A549 (cell line): Measurements from ENCODE around the gene EXOSC7. TPM values are rescaled to one million over a fixed set of nuclear protein-coding genes. Genes with fewer than 3 reads are reported as not detected.

Experiments
- ATAC-seq, 2 experiments: fragments of 200-7000 bp in 1 of 2; fragments of >200 bp in 1 of 2; cut with Nextera tagmentation in 1 of 2; cut with Tn5 transposase in 1 of 2; 3 replicates each; pipeline versions ENCODE4 v1.8.0 to v1.9.1; 2018 to 2020; ENCODE audit warnings: mild to moderate bottlenecking in 1 of 2, moderate library complexity in 1 of 2
- CTCF ChIA-PET: fragments of 300-600 bp; sonication (Branson Sonifier 250); formaldehyde crosslinking; extraction: SDS; loops from one replicate; lab custom pipeline; 2021; ENCODE audit warnings: antibody characterized with exemption, inconsistent platforms; lab: Yijun Ruan, JAX
- POLR2A ChIA-PET: fragments of 350-600 bp; formaldehyde crosslinking; extraction: SDS; loops from one replicate; lab custom pipeline; 2021; ENCODE audit warnings: antibody characterized with exemption, inconsistent platforms; lab: Yijun Ruan, JAX
- DNase-seq, 2 experiments: peaks; one replicate each; pipeline versions ENCODE4 v3.0.0 to v3.0.0-alpha.2; 2011 to 2016; ENCODE audit warnings: low read depth in 1 of 2, low spot score in 1 of 2
- FAIRE-seq: peaks from 2 replicates; lab custom pipeline; 2011; peaks lifted over from hg19 to GRCh38; lab: Jason Lieb, UNC
- H3K27ac ChIP-seq, 2 experiments: fragments of >200 bp; sonication (Bioruptor Twin); formaldehyde crosslinking; 3 replicates each; pipeline ENCODE4 v1.5.1; 2016 to 2017
- H3K4me1 ChIP-seq: fragments of >200 bp; sonication (Bioruptor Twin); formaldehyde crosslinking; 3 replicates; pipeline ENCODE4 v1.6.1; 2016
- H3K4me2 ChIP-seq: fragments of >200 bp; sonication (Bioruptor Twin); formaldehyde crosslinking; 3 replicates; pipeline ENCODE4 v1.6.1; 2016
- H3K4me3 ChIP-seq: fragments of >200 bp; sonication (Bioruptor Twin); formaldehyde crosslinking; 3 replicates; pipeline ENCODE4 v1.5.1; 2016
- H3K9me3 ChIP-seq: fragments of >200 bp; sonication (Bioruptor Twin); formaldehyde crosslinking; 3 replicates; pipeline ENCODE4 v1.6.1; 2016
- BCL3 ChIP-seq: fragments of >200 bp; sonication (Bioruptor Twin); formaldehyde crosslinking; IDR thresholded peaks from 3 replicates; pipeline ENCODE4 v1.6.1; 2016
- BHLHE40 ChIP-seq: IDR thresholded peaks from 2 replicates; pipeline ENCODE4 v1.6.1; 2012; ENCODE audit warnings: low read depth, low read length, inconsistent platforms
- CHD4 ChIP-seq: fragments of 200-600 bp; sonication (generic); IDR thresholded peaks from 2 replicates; pipeline ENCODE4 v1.6.1; 2016; ENCODE audit warnings: antibody characterized with exemption, mild to moderate bottlenecking, borderline replicate concordance
- E2F6 ChIP-seq: IDR thresholded peaks from 2 replicates; pipeline ENCODE4 v1.6.1; 2012; ENCODE audit warnings: low read depth, borderline replicate concordance
- EHMT2 ChIP-seq: fragments of 200-600 bp; sonication (generic); IDR thresholded peaks from 2 replicates; pipeline ENCODE4 v1.6.1; 2016; ENCODE audit warnings: antibody characterized with exemption, low read depth, mild to moderate bottlenecking, moderate library complexity
- ESRRA ChIP-seq: fragments of 150-350 bp; IDR thresholded peaks from 2 replicates; pipeline ENCODE4 v1.6.1; 2014; ENCODE audit warnings: mild to moderate bottlenecking, low read length, borderline replicate concordance
- FOSB ChIP-seq: fragments of 250-450 bp; sonication (Bioruptor Pico); IDR thresholded peaks from 2 replicates; pipeline ENCODE4 v1.5.0; 2020; ENCODE audit warnings: mild to moderate bottlenecking, moderate library complexity
- FOSL2 ChIP-seq, 2 experiments: fragments of 450-650 bp in 1 of 2; fragments of >200 bp in 1 of 2; sonication (Bioruptor Twin) in 1 of 2; formaldehyde crosslinking; IDR thresholded peaks; 2 replicates each; pipeline versions ENCODE4 v1.5.0 to v1.6.1; 2016 to 2020; ENCODE audit warnings: mild to moderate bottlenecking in 1 of 2, moderate library complexity in 1 of 2
- GATA3 ChIP-seq: IDR thresholded peaks from 2 replicates; pipeline ENCODE4 v1.6.1; 2012; ENCODE audit warnings: borderline replicate concordance
- HDAC2 ChIP-seq: fragments of 200-600 bp; sonication (generic); IDR thresholded peaks from 2 replicates; pipeline ENCODE4 v1.6.1; 2016
- HEYL ChIP-seq: fragments of 250-450 bp; sonication (Bioruptor Pico); IDR thresholded peaks from 2 replicates; pipeline ENCODE4 v1.8.0; 2021; ENCODE audit warnings: mild to moderate bottlenecking, moderate library complexity
- HOXB13 ChIP-seq: fragments of 250-450 bp; sonication (Bioruptor Pico); IDR thresholded peaks from 2 replicates; pipeline ENCODE4 v1.5.0; 2020; ENCODE audit warnings: low read depth, mild to moderate bottlenecking, moderate library complexity
- JUNB ChIP-seq: fragments of >200 bp; sonication (Bioruptor Twin); formaldehyde crosslinking; IDR thresholded peaks from 2 replicates; pipeline ENCODE4 v1.6.1; 2016
- MAFK ChIP-seq: fragments of 450-650 bp; IDR thresholded peaks from 2 replicates; pipeline ENCODE4 v1.6.1; 2014; ENCODE audit not compliant: partially characterized antibody
- MYC ChIP-seq: IDR thresholded peaks from 2 replicates; pipeline ENCODE4 v1.6.1; 2012; ENCODE audit warnings: mild to moderate bottlenecking, inconsistent platforms, low read length, improper control_type of control experiment, borderline replicate concordance
- NPAS2 ChIP-seq: fragments of 250-450 bp; sonication (Bioruptor Pico); IDR thresholded peaks from 2 replicates; pipeline ENCODE4 v1.8.0; 2022; ENCODE audit warnings: mild to moderate bottlenecking, moderate library complexity, borderline replicate concordance
- PBX3 ChIP-seq: IDR thresholded peaks from 2 replicates; pipeline ENCODE4 v1.6.1; 2012
- POLR2A ChIP-seq: IDR thresholded peaks from 2 replicates; pipeline ENCODE4 v1.6.1; 2012; ENCODE audit warnings: mild to moderate bottlenecking, low read length
- POLR2AphosphoS2 ChIP-seq: conservative IDR thresholded peaks from 2 replicates; pipeline ENCODE4 v1.6.1; 2012; ENCODE audit warnings: low read length, improper control_type of control experiment, inconsistent platforms
- RAD21 ChIP-seq, 2 experiments: fragments of >200 bp in 1 of 2; sonication (Bioruptor Twin) in 1 of 2; formaldehyde crosslinking in 1 of 2; IDR thresholded peaks in 1 of 2; conservative IDR thresholded peaks in 1 of 2; 2 replicates in 1 of 2; 3 replicates in 1 of 2; pipeline ENCODE4 v1.6.1; 2012 to 2018; ENCODE audit warnings: inconsistent platforms in 1 of 2
- RCOR1 ChIP-seq: fragments of 150-350 bp; IDR thresholded peaks from 2 replicates; pipeline ENCODE4 v1.6.1; 2014; ENCODE audit warnings: antibody characterized with exemption, low read length, low read depth
- SMC3 ChIP-seq: fragments of >200 bp; sonication (Bioruptor Twin); formaldehyde crosslinking; IDR thresholded peaks from 3 replicates; pipeline ENCODE4 v1.6.1; 2018; ENCODE audit warnings: inconsistent platforms
- ZC3H11A ChIP-seq: fragments of 450-650 bp; IDR thresholded peaks from 2 replicates; pipeline ENCODE4 v1.6.1; 2014; ENCODE audit warnings: antibody characterized with exemption, mild to moderate bottlenecking
- WGBS: methylation state at CpG from one replicate; pipeline ENCODE4 v1.1.6; 2017; ENCODE audit errors: missing lambda C conversion rate; 5-methylcytosine and 5-hydroxymethylcytosine counted together
- polyA plus RNA-seq, 4 experiments: library from polyadenylated mRNA; depleted of rRNA in 3 of 4; stranded (reverse); fragments of >200 nt; fragmentation: RNase III in 1 of 4; extraction: RNeasy Plus Mini Kit Qiagen cat#74134 plus additional on column Dnase treatment in 1 of 4; gene quantifications; 2 replicates in 3 of 4; 3 replicates in 1 of 4; pipeline ENCODE4 v1.2.3, GENCODE V29; 2011 to 2017
- TF ChIP-seq, protein P1 (sequence below): fragments of >200 bp; sonication (Bioruptor Twin); formaldehyde crosslinking; IDR thresholded peaks from 3 replicates; pipeline ENCODE4 v1.5.1; 2016
- TF ChIP-seq, protein P2 (sequence below): fragments of 250-450 bp; sonication (Bioruptor Pico); IDR thresholded peaks from 2 replicates; pipeline ENCODE4 v1.5.0; 2020; ENCODE audit warnings: low read depth, mild to moderate bottlenecking, moderate library complexity

Gene EXOSC7
- polyA plus RNA-seq, 2 of the 4 experiments (the other 2 are of a cell fraction) = 59.1 to 68.4 TPM

DNA sequence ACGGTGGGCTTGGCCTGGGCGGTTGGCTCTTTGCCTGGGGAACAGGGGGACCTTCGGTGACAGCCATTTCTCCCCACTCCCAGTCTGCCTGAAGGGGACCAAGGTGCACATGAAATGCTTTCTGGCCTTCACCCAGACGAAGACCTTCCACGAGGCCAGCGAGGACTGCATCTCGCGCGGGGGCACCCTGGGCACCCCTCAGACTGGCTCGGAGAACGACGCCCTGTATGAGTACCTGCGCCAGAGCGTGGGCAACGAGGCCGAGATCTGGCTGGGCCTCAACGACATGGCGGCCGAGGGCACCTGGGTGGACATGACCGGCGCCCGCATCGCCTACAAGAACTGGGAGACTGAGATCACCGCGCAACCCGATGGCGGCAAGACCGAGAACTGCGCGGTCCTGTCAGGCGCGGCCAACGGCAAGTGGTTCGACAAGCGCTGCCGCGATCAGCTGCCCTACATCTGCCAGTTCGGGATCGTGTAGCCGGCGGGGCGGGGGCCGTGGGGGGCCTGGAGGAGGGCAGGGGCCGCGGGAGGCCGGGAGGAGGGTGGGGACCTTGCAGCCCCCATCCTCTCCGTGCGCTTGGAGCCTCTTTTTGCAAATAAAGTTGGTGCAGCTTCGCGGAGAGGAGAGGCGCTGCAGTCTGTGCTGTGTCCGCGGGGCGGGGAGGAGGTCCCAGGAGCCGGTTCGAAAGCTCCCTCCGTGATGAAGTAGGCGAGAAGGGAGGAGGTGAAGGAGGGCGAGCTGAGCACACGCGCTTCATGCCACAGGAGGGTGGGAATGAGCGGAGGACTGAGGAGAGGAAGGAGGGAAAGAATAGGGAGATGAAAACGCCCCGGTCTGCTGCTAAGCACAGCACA, 59.6 kb downstream of the EXOSC7 start:
- no peak for ATAC-seq
- POLR2A ChIA-PET = no interaction called here
- TF ChIP-seq PBX3 (no peak), EHMT2 (no peak), MAFK (no peak), FOSL2 (IDR thresholded peaks at IDR 0.05) (no peak), FOSL2 (CRISPR knock-in tag; IDR thresholded peaks at IDR 0.05) (no peak), POLR2A (no peak), CHD4 (no peak), FOSB (CRISPR knock-in tag) (no peak), POLR2AphosphoS2 (no peak), ESRRA (no peak), BCL3 (no peak), HOXB13 (CRISPR knock-in tag) (no peak), RCOR1 (no peak), GATA3 (no peak), JUNB (no peak), ZC3H11A (no peak)
- CTCF ChIA-PET = interaction anchor here (1.0 to 16.3 kb wide), 6 partner anchors 175 to 474 kb away, joined by 3 to 339 read pairs (median 15); no protein-coding TSS in a partner anchor
- WGBS = 65% methylated on average over 24 of the region's 64 CpGs
- Histone ChIP-seq H3K4me1 (no peaks in the 10 kb centered on the region), H3K4me2 (no peak overlapping the region), H3K9me3 (no peaks in the 10 kb centered on the region), H3K4me3 (no peak overlapping the region), H3K27ac (no peak overlapping the region)
- DNase-seq = no peak
- FAIRE-seq = no peak

- POLR2A ChIA-PET = no interaction called here
- no peaks in the 10 kb centered on the region for H3K9me3 ChIP-seq
- peaks cover 9% of the 10 kb centered on the region; the same call in 1 of the 3 replicates for H3K4me1 ChIP-seq
- no peak overlapping the region for H3K4me3 ChIP-seq
- H3K4me2 ChIP-seq = peak overlapping the region; percentile 52; the same call in 1 of the 3 replicates
- H3K27ac ChIP-seq = no peak overlapping the region
- no peak for TF ChIP-seq HDAC2
- peak; percentile 15; the same call in 1 of the 2 replicates for TF ChIP-seq MYC
- TF ChIP-seq E2F6 = no peak
- TF ChIP-seq, protein P1, sequence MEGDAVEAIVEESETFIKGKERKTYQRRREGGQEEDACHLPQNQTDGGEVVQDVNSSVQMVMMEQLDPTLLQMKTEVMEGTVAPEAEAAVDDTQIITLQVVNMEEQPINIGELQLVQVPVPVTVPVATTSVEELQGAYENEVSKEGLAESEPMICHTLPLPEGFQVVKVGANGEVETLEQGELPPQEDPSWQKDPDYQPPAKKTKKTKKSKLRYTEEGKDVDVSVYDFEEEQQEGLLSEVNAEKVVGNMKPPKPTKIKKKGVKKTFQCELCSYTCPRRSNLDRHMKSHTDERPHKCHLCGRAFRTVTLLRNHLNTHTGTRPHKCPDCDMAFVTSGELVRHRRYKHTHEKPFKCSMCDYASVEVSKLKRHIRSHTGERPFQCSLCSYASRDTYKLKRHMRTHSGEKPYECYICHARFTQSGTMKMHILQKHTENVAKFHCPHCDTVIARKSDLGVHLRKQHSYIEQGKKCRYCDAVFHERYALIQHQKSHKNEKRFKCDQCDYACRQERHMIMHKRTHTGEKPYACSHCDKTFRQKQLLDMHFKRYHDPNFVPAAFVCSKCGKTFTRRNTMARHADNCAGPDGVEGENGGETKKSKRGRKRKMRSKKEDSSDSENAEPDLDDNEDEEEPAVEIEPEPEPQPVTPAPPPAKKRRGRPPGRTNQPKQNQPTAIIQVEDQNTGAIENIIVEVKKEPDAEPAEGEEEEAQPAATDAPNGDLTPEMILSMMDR = peak; percentile 94
- no peak for TF ChIP-seq NPAS2 (CRISPR knock-in tag)
- TF ChIP-seq RAD21 (conservative IDR thresholded peaks at IDR 0.05 in 1 of 2, IDR thresholded peaks at IDR 0.05 in 1 of 2) = peak; percentile 91 to 94
- TF ChIP-seq HEYL = no peak
- peak; percentile 91 for TF ChIP-seq SMC3
- no peak for TF ChIP-seq BHLHE40
- TF ChIP-seq, protein P2, sequence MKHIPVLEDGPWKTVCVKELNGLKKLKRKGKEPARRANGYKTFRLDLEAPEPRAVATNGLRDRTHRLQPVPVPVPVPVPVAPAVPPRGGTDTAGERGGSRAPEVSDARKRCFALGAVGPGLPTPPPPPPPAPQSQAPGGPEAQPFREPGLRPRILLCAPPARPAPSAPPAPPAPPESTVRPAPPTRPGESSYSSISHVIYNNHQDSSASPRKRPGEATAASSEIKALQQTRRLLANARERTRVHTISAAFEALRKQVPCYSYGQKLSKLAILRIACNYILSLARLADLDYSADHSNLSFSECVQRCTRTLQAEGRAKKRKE = no peak
- TF ChIP-seq, all 56 proteins: peak for 4
- WGBS = 7% methylated on average over 3 of the region's 11 CpGs
- ATAC-seq (peak; percentile 90 to 95), FAIRE-seq (peak; percentile 68), DNase-seq (peak; percentile 87 to 90)
- CTCF ChIA-PET = interaction anchor here (0.6 to 16.3 kb wide), 35 partner anchors 9 to 892 kb away, joined by 3 to 339 read pairs (median 3); partner anchors contain the start of genes CLEC3B and TMEM158
Observed at GRCh38 chr3:45037720-45038455, 61.8 kb downstream of the EXOSC7 start.
